ENCODE measurements around the gene LPP.

- no peak for TF ChIP-seq CTCF (IDR thresholded peaks at IDR 0.05)
- TF ChIP-seq ZFX (IDR thresholded peaks at IDR 0.05; ENCODE audit: borderline replicate concordance), result no peak
Observed at GRCh38 chr3:188870431-188870830, 716.5 kb downstream of the LPP start.

Measured in 22Rv1 (cell line).